Measurements from ENCODE around the gene ENOX1.

The ENOX1 gene

DNA sequence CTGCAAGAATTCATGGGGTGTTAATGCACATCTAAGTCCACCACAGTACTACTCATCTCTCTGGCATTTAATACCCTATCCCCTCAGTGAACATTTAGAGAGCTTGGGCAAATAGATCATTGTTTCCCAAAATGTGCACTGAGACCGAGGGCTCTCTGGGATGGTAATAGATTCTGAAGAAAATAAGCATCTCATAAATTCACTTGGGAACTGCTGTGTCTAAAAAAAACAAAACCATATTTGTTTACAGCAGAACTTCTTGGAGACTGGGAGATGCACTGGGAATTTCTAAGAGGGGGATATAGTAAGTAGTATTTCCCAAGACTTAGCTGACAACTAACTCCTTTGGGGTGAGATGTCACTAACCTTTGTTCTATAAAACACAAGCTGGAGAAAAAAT lies 58.4 kb downstream of the ENOX1 start:
- Histone ChIP-seq H3K4me1 (ENCODE audit: control insufficient read depth in 1 of 2, insufficient read depth in 2 of 2, low read length in 2 of 2) (no peaks in the 10 kb centered on the region), H3K27me3 (ENCODE audit: control insufficient read depth in 1 of 2, insufficient read depth in 2 of 2, low read length in 2 of 2) (no peaks in the 10 kb centered on the region)

DNA sequence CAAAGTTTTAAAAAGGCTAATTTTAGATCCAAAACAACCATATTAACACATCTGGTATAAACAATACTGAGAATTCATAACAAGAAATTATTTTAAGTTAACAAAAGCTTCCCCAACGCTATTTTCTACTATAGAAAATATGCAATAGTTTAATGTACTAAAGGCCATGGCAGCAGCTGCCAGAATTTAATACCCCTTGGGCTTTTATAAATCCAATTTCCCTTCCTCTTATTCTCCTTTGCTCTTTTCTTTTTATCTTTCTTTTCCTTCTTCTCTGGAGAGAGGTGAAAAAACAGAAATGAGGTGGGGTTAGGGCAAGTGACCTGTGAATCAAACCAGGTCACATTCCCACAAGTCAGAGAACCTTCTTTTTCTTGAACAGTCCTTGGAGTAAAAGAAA lies 58.9 kb downstream of the ENOX1 start:
- no peak overlapping the region for H3K4me3 ChIP-seq (ENCODE audit: low read depth in 1 of 2, low read length in 2 of 2)
- no peaks in the 10 kb centered on the region for H3K27me3 ChIP-seq (ENCODE audit: control insufficient read depth in 1 of 2, insufficient read depth in 2 of 2, low read length in 2 of 2)
- H3K27ac ChIP-seq (ENCODE audit: low read depth, low read length): no peak overlapping the region
- H3K9me3 ChIP-seq (ENCODE audit: control insufficient read depth in 1 of 2, low read length in 2 of 2): no peaks in the 10 kb centered on the region
- no peaks in the 10 kb centered on the region for H3K36me3 ChIP-seq (ENCODE audit: control insufficient read depth in 1 of 2, insufficient read depth in 2 of 2, low read length in 2 of 2)
- no peak overlapping the region for H3K9ac ChIP-seq (ENCODE audit: low read depth in 1 of 2, low read length in 2 of 2)
- no peaks in the 10 kb centered on the region for H3K4me1 ChIP-seq (ENCODE audit: control insufficient read depth in 1 of 2, insufficient read depth in 2 of 2, low read length in 2 of 2)

More for the DNA sequence above, 58.4 kb downstream of the ENOX1 start:
- H3K4me3 ChIP-seq (ENCODE audit: low read depth in 1 of 2, low read length in 2 of 2): no peak overlapping the region
- H3K27ac ChIP-seq (ENCODE audit: low read depth, low read length): no peak overlapping the region
- H3K9me3 ChIP-seq (ENCODE audit: control insufficient read depth in 1 of 2, low read length in 2 of 2): no peaks in the 10 kb centered on the region
- H3K36me3 ChIP-seq (ENCODE audit: control insufficient read depth in 1 of 2, insufficient read depth in 2 of 2, low read length in 2 of 2): no peaks in the 10 kb centered on the region
- H3K9ac ChIP-seq (ENCODE audit: low read depth in 1 of 2, low read length in 2 of 2): no peak overlapping the region

GRCh38 chr13:43725460-43725859 lies 61.3 kb downstream of the ENOX1 start:
- Histone ChIP-seq H3K9ac (ENCODE audit: low read depth in 1 of 2, low read length in 2 of 2) (no peak overlapping the region), H3K9me3 (ENCODE audit: control insufficient read depth in 1 of 2, low read length in 2 of 2) (no peaks in the 10 kb centered on the region), H3K27ac (ENCODE audit: low read depth, low read length) (no peak overlapping the region), H3K4me1 (ENCODE audit: control insufficient read depth in 1 of 2, insufficient read depth in 2 of 2, low read length in 2 of 2) (no peaks in the 10 kb centered on the region), H3K27me3 (ENCODE audit: control insufficient read depth in 1 of 2, insufficient read depth in 2 of 2, low read length in 2 of 2) (no peaks in the 10 kb centered on the region), H3K4me3 (ENCODE audit: low read depth in 1 of 2, low read length in 2 of 2) (no peak overlapping the region), H3K36me3 (ENCODE audit: control insufficient read depth in 1 of 2, insufficient read depth in 2 of 2, low read length in 2 of 2) (no peaks in the 10 kb centered on the region)

DNA sequence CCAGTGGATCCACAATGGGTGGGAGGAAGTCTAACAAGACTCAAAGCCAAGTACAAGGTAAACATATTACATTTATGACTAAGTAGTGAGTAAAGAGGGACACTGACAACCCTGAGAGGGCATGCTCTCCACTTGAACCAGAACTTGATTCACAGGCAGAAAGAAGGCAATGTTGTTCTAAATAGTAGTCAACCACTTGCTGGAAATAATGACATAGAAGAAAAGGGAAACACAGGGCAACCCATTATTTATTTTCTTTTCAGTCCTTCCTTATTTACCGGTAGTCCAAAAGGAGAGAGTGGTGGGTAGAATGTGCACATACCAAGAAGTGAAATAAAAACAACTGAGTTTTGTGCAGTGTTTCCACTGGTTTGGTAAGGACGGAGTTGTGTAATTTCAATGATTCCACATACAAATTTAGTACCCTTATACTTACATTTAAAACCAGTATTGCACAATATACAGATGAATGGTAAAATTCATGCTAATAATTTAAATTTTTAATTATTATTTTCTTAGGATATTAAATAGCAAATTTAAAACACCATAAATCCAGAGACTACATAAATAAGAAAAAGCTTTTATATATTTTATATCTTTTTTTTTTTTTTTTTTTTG lies 65.9 kb downstream of the ENOX1 start:
- Histone ChIP-seq H3K27me3 (ENCODE audit: control insufficient read depth in 1 of 2, insufficient read depth in 2 of 2, low read length in 2 of 2) (no peaks in the 10 kb centered on the region), H3K9me3 (ENCODE audit: control insufficient read depth in 1 of 2, low read length in 2 of 2) (no peaks in the 10 kb centered on the region), H3K27ac (ENCODE audit: low read depth, low read length) (no peak overlapping the region), H3K9ac (ENCODE audit: low read depth in 1 of 2, low read length in 2 of 2) (no peak overlapping the region), H3K36me3 (ENCODE audit: control insufficient read depth in 1 of 2, insufficient read depth in 2 of 2, low read length in 2 of 2) (no peaks in the 10 kb centered on the region), H3K4me3 (ENCODE audit: low read depth in 1 of 2, low read length in 2 of 2) (no peak overlapping the region), H3K4me1 (ENCODE audit: control insufficient read depth in 1 of 2, insufficient read depth in 2 of 2, low read length in 2 of 2) (no peaks in the 10 kb centered on the region)

GRCh38 chr13:43698758-43699157 lies 88.0 kb downstream of the ENOX1 start:
- Histone ChIP-seq H3K9me3 (ENCODE audit: control insufficient read depth in 1 of 2, low read length in 2 of 2) (no peaks in the 10 kb centered on the region), H3K4me1 (ENCODE audit: control insufficient read depth in 1 of 2, insufficient read depth in 2 of 2, low read length in 2 of 2) (no peaks in the 10 kb centered on the region), H3K4me3 (ENCODE audit: low read depth in 1 of 2, low read length in 2 of 2) (no peak overlapping the region), H3K36me3 (ENCODE audit: control insufficient read depth in 1 of 2, insufficient read depth in 2 of 2, low read length in 2 of 2) (no peaks in the 10 kb centered on the region), H3K9ac (ENCODE audit: low read depth in 1 of 2, low read length in 2 of 2) (no peak overlapping the region), H3K27ac (ENCODE audit: low read depth, low read length) (no peak overlapping the region), H3K27me3 (ENCODE audit: control insufficient read depth in 1 of 2, insufficient read depth in 2 of 2, low read length in 2 of 2) (no peaks in the 10 kb centered on the region)

GRCh38 chr13:43698009-43698408 lies 88.8 kb downstream of the ENOX1 start:
- H3K4me1 ChIP-seq (ENCODE audit: control insufficient read depth in 1 of 2, insufficient read depth in 2 of 2, low read length in 2 of 2): no peaks in the 10 kb centered on the region
- H3K36me3 ChIP-seq (ENCODE audit: control insufficient read depth in 1 of 2, insufficient read depth in 2 of 2, low read length in 2 of 2): no peaks in the 10 kb centered on the region
- no peak overlapping the region for H3K27ac ChIP-seq (ENCODE audit: low read depth, low read length)
- no peaks in the 10 kb centered on the region for H3K27me3 ChIP-seq (ENCODE audit: control insufficient read depth in 1 of 2, insufficient read depth in 2 of 2, low read length in 2 of 2)
- H3K4me3 ChIP-seq (ENCODE audit: low read depth in 1 of 2, low read length in 2 of 2): no peak overlapping the region
- no peaks in the 10 kb centered on the region for H3K9me3 ChIP-seq (ENCODE audit: control insufficient read depth in 1 of 2, low read length in 2 of 2)
- no peak overlapping the region for H3K9ac ChIP-seq (ENCODE audit: low read depth in 1 of 2, low read length in 2 of 2)

DNA sequence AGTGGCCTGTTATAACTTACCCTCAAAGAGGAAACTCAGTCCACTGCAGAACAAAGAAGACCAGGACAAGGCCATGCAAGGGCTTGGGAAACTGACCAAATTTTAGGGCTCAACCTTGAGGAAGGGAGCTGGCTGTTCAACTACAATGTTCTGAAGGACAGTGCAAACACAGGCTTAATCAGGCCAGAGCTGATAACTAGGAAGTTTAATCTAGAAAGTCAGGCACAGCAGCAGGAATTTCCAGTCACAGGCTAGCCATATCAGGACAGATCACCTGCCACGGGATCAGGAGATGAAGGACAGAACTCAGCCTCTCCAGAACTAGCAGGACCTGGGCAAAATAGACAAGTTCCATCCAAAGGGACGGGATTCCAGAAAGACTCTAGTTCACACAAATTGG lies 89.4 kb downstream of the ENOX1 start:
- Histone ChIP-seq H3K9ac (ENCODE audit: low read depth in 1 of 2, low read length in 2 of 2) (no peak overlapping the region), H3K36me3 (ENCODE audit: control insufficient read depth in 1 of 2, insufficient read depth in 2 of 2, low read length in 2 of 2) (no peaks in the 10 kb centered on the region), H3K27ac (ENCODE audit: low read depth, low read length) (no peak overlapping the region), H3K4me3 (ENCODE audit: low read depth in 1 of 2, low read length in 2 of 2) (no peak overlapping the region), H3K27me3 (ENCODE audit: control insufficient read depth in 1 of 2, insufficient read depth in 2 of 2, low read length in 2 of 2) (no peaks in the 10 kb centered on the region), H3K4me1 (ENCODE audit: control insufficient read depth in 1 of 2, insufficient read depth in 2 of 2, low read length in 2 of 2) (no peaks in the 10 kb centered on the region), H3K9me3 (ENCODE audit: control insufficient read depth in 1 of 2, low read length in 2 of 2) (no peaks in the 10 kb centered on the region)

- no peak overlapping the region for H3K4me3 ChIP-seq (ENCODE audit: low read depth in 1 of 2, low read length in 2 of 2)
- H3K27ac ChIP-seq (ENCODE audit: low read depth, low read length): no peak overlapping the region
- H3K36me3 ChIP-seq (ENCODE audit: control insufficient read depth in 1 of 2, insufficient read depth in 2 of 2, low read length in 2 of 2): no peaks in the 10 kb centered on the region
- H3K9me3 ChIP-seq (ENCODE audit: control insufficient read depth in 1 of 2, low read length in 2 of 2): no peaks in the 10 kb centered on the region
- no peak overlapping the region for H3K9ac ChIP-seq (ENCODE audit: low read depth in 1 of 2, low read length in 2 of 2)
- H3K4me1 ChIP-seq (ENCODE audit: control insufficient read depth in 1 of 2, insufficient read depth in 2 of 2, low read length in 2 of 2): no peaks in the 10 kb centered on the region
- H3K27me3 ChIP-seq (ENCODE audit: control insufficient read depth in 1 of 2, insufficient read depth in 2 of 2, low read length in 2 of 2): no peaks in the 10 kb centered on the region
Measured at GRCh38 chr13:43694146-43694664, 92.6 kb downstream of the ENOX1 start.

GRCh38 chr13:43693639-43694038 lies 93.1 kb downstream of the ENOX1 start:
- H3K4me3 ChIP-seq (ENCODE audit: low read depth in 1 of 2, low read length in 2 of 2): no peak overlapping the region
- no peak overlapping the region for H3K9ac ChIP-seq (ENCODE audit: low read depth in 1 of 2, low read length in 2 of 2)
- no peak overlapping the region for H3K27ac ChIP-seq (ENCODE audit: low read depth, low read length)
- H3K4me1 ChIP-seq (ENCODE audit: control insufficient read depth in 1 of 2, insufficient read depth in 2 of 2, low read length in 2 of 2): no peaks in the 10 kb centered on the region
- H3K36me3 ChIP-seq (ENCODE audit: control insufficient read depth in 1 of 2, insufficient read depth in 2 of 2, low read length in 2 of 2): no peaks in the 10 kb centered on the region
- no peaks in the 10 kb centered on the region for H3K9me3 ChIP-seq (ENCODE audit: control insufficient read depth in 1 of 2, low read length in 2 of 2)
- no peaks in the 10 kb centered on the region for H3K27me3 ChIP-seq (ENCODE audit: control insufficient read depth in 1 of 2, insufficient read depth in 2 of 2, low read length in 2 of 2)

DNA sequence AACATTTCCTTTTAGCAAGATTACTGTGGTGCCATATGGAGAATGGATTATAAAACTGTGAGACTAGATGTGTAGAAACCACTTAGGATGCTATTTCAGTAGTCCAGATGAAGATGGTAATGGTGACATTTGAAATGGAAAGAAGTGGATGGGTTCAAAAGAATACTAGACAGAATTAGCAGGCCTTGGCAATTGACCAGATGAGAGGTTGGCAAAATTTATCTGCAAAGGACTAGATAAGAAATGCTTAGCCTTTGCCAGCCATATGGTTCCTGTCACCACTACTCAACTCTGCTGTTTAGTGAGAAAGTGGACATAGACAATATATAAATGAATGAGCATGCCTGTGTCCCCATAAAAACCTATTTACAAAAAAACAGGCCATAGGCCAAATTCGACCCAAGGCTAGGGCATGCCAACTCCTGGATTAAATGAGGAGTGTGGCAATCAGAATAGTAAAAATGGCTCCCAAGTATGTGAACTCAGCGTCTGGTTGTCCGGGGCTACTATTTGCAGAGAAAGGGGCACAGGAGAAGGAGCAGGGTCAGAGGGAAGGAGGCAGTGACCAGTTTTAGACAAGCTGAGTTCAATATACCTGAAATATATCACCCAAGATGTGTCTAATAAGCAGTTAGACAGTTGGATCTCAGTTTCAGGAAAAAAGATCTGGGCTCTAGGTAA lies 98.4 kb downstream of the ENOX1 start:
- Histone ChIP-seq H3K4me3 (ENCODE audit: low read depth in 1 of 2, low read length in 2 of 2) (no peak overlapping the region), H3K4me1 (ENCODE audit: control insufficient read depth in 1 of 2, insufficient read depth in 2 of 2, low read length in 2 of 2) (no peaks in the 10 kb centered on the region)

More for the DNA sequence above, 98.4 kb downstream of the ENOX1 start:
- Histone ChIP-seq H3K36me3 (ENCODE audit: control insufficient read depth in 1 of 2, insufficient read depth in 2 of 2, low read length in 2 of 2) (no peaks in the 10 kb centered on the region), H3K27ac (ENCODE audit: low read depth, low read length) (no peak overlapping the region), H3K9ac (ENCODE audit: low read depth in 1 of 2, low read length in 2 of 2) (no peak overlapping the region), H3K27me3 (ENCODE audit: control insufficient read depth in 1 of 2, insufficient read depth in 2 of 2, low read length in 2 of 2) (no peaks in the 10 kb centered on the region), H3K9me3 (ENCODE audit: control insufficient read depth in 1 of 2, low read length in 2 of 2) (no peaks in the 10 kb centered on the region)

All from duodenal mucosa (tissue), 2 donors.